ENCODE measurements around the gene SERPINE3.

The SERPINE3 gene

GRCh38 chr13:51339354-51339753 is at the start of gene SERPINE3:
SERPINE3 (plus strand) TSS chr13:51339691; CDS start chr13:51341092, 1,401 bp downstream.
- no peak for DNase-seq

- DNase-seq: no peak
Measured at GRCh38 chr13:51291341-51291740, 48.1 kb upstream of the SERPINE3 start.

GRCh38 chr13:51292000-51292565 is 47.4 kb upstream of the SERPINE3 start:
- DNase-seq: no peak

- DNase-seq: no peak
Measured at GRCh38 chr13:51297556-51297955, 41.9 kb upstream of the SERPINE3 start.

- no peak for DNase-seq
Measured at GRCh38 chr13:51298812-51299211, 40.7 kb upstream of the SERPINE3 start.

- no peak for DNase-seq
Measured at GRCh38 chr13:51303063-51303552, 36.4 kb upstream of the SERPINE3 start.

- DNase-seq: no peak
Measured at GRCh38 chr13:51303882-51304281, 35.6 kb upstream of the SERPINE3 start.

- no peak for DNase-seq
Measured at GRCh38 chr13:51305271-51305967, 34.1 kb upstream of the SERPINE3 start.

GRCh38 chr13:51308781-51309180 is 30.7 kb upstream of the SERPINE3 start:
- DNase-seq: no peak

GRCh38 chr13:51311231-51311630 is 28.3 kb upstream of the SERPINE3 start:
- DNase-seq: no peak

- no peak for DNase-seq
Measured at GRCh38 chr13:51311957-51312520, 27.5 kb upstream of the SERPINE3 start.

- DNase-seq: no peak
Measured at GRCh38 chr13:51313619-51314018, 25.9 kb upstream of the SERPINE3 start.

GRCh38 chr13:51317262-51317661 is 22.2 kb upstream of the SERPINE3 start:
- no peak for DNase-seq

- no peak for DNase-seq
Measured at GRCh38 chr13:51318015-51318414, 21.5 kb upstream of the SERPINE3 start.

GRCh38 chr13:51318876-51319275 is 20.6 kb upstream of the SERPINE3 start:
- DNase-seq: no peak

GRCh38 chr13:51321836-51322235 is 17.7 kb upstream of the SERPINE3 start:
- no peak for DNase-seq

- no peak for DNase-seq
Measured at GRCh38 chr13:51322826-51323225, 16.7 kb upstream of the SERPINE3 start.

GRCh38 chr13:51323824-51324511 is 15.5 kb upstream of the SERPINE3 start:
- DNase-seq: peak; percentile 68

- peak; percentile 99 for DNase-seq
Measured at GRCh38 chr13:51324714-51325420, 14.6 kb upstream of the SERPINE3 start.

- no peak for DNase-seq
Measured at GRCh38 chr13:51325837-51326236, 13.7 kb upstream of the SERPINE3 start.

- DNase-seq: no peak
Measured at GRCh38 chr13:51326777-51327176, 12.7 kb upstream of the SERPINE3 start.

GRCh38 chr13:51327961-51328360 is 11.5 kb upstream of the SERPINE3 start:
- no peak for DNase-seq

GRCh38 chr13:51328488-51328887 is 11.0 kb upstream of the SERPINE3 start:
- DNase-seq: no peak

Measured in NCI-H526 treated with DMSO at 0.1 percent for 48 hours (cell line).